ENCODE results near the gene SEC24C. TPM values are rescaled to one million over a fixed set of nuclear protein-coding genes. Genes with fewer than 3 reads are reported as not detected.
"Not testable (repeated sequence)": the region's sequence is repeated elsewhere in the genome, so short reads cannot be mapped to it uniquely, and the experiment has no call there.

SEC24C gene
- total RNA-seq, 1 experiment from 2014 or later, result 40.3 TPM

DNA sequence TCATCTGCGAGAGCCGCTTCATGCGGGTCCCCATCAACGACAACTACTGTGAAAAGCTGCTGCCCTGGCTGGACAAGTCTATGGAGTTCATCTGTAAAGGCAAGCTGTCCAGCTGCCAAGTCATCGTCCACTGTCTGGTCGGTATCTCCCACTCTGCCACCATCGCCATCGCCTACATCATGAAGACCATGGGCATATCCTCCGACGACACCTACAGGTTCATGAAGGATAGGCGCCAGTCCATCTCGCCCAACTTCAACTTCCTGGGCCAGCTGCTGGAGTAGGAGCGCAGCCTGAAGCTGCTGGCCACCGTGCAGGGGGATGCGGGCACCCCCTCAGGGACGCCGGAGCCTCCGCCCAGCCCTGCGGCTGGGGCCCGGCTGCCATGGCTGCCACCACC is 11.7 kb upstream of the SEC24C start:
- DNase-seq (ENCODE audit: low read depth), result no peak

DNA sequence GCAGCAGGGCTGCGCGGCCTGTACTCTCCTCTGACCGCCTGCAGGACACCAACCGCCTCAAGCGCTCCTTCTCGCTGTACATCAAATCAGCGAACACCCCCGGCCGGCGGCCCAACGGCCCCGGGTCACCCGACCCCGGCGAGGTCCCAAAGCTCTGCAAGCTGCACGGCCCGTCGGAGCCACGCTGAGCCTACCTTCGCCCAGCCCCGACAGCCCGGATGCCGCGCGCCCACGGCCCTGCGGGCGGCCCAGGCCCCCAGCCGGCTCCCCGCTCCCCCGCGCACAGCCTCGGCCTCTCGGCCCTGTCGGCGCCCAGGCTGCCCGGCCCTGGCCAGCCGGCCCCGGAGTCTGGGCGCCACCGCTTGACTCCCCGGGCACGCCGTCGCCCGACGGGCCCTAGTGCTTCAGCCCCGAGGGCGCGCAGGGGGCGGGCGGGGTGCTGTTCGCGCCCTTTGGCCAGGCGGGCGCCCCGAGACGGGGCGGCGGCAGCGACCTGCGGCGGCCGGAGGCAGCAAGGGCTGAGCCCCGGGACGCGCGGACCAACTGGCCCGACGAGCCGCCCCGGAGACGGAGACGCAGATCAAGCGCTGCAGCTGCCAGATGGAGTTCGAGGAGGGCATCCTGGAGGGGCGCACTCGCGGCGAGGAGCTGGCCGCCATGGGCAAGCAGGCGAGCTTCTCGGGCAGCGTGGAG is 11.1 kb upstream of the SEC24C start:
- DNase-seq (ENCODE audit: low read depth), result no peak

DNA sequence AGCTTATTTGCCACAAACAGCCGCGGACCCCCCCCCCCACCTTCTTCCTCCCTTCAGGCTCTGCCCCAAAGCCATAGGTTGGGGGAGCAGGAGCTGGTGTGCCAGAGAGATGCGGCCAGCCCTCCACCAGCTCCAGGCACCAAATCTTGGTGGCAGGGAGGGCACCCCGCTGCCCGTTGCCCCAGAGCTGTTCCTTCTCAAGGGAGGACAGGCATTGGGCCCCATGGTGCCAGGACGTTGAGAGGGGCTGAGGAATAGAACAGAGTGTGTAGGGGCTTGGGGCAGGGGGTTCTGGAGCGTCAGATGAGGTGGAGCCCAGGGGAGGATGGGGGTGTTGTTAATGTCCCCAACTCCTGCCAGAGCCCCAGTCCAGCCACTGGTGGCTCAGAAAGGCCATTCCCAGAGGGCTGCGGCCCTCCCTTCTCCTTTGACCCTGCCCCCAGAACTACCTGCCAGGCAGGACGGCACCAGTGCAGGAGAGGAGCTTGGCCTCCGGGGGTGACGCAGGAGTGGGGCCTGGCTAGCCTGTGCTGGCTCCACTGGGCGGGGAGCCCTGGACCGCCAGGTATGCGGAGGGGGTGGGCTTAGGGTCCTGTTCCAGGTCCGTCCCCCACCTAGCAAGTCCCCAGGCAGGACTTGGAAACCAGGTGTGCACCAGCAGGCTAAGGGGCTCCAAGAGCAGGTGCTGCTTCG is 10.0 kb upstream of the SEC24C start:
- no peak for DNase-seq (ENCODE audit: low read depth)

DNA sequence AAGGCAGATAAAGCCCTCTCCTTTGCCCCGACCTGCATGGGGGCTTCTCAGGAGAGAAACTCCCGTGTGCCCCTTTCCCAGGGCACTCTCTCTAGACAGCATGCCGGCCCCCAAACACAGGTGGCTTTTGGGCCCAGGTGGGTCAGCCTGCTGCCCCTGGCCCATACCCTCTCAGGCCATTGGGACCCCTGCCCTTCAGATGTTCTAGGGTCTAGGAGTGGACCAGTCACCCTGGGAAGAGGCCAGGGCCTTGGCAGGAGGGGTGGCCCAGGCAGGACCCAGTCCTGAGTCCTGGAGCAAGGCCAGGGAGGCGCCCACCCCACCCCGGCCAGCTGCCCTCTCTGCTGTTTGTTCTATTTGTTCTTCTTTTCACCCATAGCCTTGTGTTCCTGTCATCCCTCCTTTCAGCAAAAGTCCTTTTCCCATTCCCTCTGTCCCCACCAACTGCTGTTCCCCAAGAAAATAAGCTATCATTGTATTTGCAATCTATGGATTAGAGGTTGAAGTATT is 9.3 kb upstream of the SEC24C start:
- no peak for DNase-seq (ENCODE audit: low read depth)

DNA sequence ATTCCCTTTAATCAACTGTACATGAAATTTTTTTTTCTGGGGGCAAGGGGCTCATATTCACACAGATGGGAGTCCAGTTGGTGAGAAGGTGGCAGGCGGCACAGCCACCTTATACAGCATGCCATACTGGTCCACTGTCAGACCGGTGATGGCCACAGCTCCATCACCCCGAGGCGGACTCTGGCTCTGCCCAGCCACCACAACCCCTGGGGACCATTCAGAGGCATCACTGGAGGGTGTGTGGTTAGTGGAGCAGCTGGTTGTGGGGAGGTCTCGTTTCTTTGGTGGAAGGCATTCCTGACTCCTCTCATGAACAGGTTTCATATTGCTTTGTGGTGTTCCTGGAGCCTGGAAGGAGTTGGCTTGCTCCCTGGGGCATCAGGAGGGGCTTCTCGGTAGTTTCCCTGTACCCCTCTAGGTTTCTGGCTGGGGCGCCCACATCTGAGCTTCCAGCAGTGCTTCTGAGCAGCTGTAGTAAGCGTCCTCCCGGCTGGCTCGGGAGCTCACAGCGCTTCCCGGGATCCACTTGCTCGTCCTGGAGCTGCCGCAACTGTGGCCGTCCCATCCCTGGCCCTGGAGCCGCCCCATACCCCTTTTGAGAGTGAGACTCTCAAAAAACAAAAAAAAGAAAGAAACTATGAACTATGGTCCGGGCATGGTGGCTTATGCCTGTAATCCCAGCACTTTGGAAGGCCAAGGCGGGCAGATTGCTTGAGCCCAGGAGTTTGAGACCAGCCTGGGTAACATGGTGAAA is 3.5 kb upstream of the SEC24C start:
- DNase-seq (ENCODE audit: low read depth), result not testable (repeated sequence)

DNA sequence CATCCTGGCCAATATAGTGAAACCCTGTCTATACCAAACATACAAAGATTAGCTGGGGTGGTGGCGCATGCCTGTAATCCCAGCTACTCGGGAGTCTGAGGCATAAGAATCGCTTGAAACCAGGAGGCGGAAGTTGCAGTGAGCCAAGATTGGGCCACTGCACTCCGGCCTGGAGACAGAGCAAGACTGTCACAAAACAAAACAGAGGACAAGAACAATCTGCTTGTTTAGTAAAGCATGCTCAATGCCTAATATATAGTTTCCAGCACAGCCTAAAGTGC is 1.8 kb upstream of the SEC24C start:
- DNase-seq (ENCODE audit: low read depth), result no peak

DNA sequence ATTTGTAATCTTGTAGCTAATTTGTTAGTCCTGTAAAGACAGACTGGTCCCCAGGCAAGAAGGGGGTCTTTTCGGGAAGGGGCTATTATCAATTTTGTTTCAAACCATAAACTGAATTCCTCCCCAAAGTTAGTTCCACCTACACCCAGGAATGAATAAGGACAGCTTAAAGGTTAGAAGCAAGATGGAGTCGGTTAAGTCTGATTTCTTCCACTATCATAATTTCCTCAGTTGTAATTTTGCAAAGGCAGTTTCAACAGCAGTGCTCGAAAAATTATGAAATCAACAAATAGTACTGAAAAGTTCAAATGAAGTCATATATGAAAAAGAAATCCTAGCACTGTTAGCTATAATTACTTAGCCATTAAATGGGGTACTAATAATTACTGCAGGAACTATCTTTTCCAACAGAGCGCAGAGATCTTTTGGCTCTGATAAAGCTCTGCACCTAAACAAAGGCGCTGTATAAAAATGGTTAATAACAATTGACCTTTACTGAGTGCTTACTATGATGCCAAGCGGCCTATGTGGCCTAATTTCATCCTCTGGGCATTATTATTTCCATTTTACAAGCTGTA is 756 bp upstream of the SEC24C start:
- DNase-seq (ENCODE audit: low read depth), result no peak

DNA sequence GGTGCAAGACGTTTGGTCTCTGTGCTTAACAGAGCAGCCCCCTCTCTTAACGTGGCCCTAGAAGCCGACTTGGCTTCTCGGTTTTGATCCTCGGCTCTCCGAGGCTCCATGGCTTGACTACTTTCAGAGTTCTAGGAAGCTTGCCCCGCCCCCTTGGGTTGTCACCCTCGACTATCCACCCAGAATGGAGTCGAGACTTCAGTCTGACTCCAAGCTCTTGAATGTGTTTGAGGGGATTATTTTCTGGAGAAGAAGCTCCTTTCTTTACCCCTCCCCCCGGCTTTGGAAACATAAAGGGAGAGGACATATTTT is 448 bp downstream of the SEC24C start:
- peak; percentile 53 for DNase-seq (ENCODE audit: low read depth)

DNA sequence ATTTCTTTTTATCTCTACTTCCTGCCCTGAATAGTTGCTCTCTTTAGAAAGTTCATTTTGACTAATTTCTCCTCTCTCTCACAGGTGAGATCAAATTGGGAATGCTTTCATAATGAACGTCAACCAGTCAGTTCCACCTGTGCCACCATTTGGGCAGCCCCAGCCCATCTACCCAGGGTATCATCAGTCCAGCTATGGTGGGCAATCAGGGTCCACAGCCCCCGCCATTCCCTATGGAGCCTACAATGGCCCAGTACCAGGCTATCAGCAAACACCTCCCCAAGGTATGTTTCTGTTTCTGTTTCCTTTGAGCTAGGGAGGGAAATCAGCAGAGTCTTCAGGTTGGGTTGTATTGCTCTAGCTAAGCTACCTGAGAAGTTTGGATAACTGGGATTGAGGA is 2.5 kb downstream of the SEC24C start:
- no peak for DNase-seq (ENCODE audit: low read depth)

DNA sequence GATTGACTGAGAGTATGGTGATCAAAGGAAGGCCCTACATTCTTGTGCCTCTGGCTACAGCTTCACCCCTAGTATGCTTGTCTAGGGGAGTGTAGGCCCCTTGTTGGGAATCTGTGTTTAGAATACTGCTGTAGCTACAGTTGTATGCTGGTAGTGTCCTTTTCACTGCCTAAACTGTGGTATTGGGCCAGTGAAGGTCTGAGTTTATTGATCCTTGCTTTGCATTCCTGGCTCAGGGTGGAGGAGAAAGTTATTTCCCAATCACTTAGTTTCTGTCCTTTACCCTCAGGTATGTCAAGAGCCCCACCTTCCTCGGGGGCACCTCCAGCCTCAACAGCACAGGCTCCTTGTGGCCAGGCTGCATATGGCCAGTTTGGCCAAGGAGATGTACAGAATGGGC is 6.6 kb downstream of the SEC24C start:
- DNase-seq (ENCODE audit: low read depth), result no peak

DNA sequence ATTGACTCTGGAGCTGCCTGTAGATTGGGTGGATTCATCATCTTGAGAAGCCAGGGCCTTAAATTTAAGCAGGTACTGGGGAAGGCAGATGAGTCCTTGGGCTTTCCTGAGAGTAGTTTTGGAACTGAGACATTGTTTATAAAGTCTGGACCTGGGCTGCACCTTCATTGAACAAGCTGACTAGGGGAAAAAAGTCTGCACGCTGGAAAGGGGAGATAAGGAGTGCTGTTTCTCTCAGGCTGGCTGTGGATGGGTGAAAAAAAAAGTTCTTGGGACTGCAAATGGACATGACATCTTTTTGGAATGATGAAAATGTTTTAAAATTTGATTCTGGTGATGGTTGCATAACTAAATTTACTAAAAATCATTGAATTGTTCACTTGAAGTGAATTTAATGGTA is 12.0 kb downstream of the SEC24C start:
- no peak for DNase-seq (ENCODE audit: low read depth)

DNA sequence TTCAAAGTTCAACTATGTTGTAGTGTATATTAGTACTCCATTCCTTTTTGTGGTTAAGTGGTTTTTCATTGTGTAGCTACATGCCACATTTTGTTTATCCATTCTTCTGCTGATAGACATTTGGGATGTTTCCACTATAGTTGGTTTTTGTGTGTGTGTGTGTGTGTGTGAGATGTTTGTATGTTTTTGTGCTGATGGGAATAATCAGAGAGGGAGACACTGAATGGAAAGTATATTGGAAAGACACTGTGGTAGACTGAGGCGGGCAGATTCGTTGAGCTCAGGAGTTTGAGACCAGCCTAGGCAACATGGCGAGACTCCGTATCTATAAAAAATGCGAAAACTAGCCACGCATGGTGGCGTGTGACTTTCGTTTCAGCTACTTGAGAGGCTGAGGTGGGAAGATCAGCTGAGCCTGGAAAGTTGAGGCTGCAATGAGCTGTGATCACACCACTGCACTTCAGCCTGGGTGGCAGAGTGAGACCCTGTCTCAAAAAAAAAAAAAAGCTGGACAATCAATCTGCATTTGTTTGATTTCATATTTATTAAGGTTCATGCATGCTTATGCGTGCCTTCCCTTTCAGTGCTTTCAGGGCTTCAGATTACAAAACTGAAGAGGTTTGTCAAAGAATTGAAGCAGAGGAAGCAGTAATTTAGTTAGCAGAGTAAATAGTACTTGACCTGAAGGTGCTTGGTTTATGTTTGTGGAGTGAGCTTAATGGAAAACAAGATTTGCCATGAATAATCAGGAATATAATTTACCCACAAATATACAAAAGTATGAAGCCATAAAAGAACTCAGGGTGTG is 14.7 kb downstream of the SEC24C start:
- no peak for DNase-seq (ENCODE audit: low read depth)

DNA sequence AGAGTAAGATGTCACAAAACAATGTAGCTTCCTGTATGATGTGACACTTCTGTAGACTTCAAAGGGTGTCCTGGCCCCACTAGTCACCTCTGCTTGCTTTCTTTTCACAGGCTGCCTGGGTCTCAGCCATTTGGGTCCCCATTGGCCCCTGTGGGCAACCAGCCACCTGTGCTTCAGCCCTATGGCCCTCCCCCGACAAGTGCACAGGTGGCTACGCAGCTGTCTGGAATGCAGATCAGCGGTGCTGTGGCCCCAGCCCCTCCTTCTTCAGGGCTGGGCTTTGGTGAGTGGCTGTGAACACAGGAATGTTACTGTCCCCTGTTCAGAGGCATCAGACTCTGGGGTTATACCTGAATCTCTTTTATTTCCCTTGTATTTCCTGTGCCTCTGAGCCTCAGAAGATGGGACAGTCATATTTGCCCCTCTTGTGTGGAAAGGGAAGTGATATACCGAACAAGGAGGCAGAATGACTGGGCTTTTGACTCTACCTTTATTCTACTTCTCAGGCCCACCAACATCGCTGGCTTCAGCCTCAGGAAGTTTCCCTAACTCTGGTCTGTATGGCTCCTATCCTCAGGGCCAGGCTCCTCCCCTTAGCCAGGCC is 15.4 kb downstream of the SEC24C start:
- no peak for DNase-seq (ENCODE audit: low read depth)

DNA sequence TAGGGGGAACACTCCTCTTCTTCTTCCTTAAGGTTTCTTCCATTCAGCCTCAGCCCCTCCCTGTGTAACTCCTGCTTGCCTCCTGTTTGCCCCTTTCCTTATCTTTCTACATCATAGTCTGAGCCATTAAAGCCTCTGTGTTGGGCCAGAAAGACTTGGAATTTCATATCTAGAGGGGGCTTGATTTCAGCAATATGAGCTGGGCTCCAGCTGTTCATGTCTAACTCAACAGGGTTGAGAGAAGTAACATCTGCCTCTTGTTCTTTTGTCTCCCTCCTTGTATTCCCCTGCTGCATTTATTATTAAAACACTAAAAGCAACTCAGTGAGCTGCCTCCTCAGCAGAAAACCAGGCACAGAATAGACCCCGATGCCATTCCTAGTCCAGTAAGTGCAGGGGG is 17.6 kb downstream of the SEC24C start:
- DNase-seq (ENCODE audit: low read depth), result no peak

DNA sequence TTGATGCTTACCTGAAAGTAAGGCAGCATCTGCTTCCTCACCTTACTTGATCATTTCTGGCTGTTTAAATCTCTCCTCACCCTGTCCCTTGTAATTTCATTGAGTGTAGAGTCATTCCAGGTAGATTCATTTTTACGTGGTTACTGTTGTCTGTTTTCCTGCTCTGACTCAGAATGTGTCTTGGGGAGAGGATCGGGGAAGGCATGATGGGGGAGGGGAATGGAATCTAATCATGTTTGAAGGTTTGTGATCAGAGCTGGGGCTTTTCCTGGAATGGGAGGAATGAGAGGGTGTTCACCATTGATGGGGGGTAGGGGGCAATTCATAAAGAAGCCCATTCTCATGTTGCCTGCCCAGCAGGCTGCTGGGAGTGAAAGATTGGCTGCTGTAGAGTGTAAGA is 18.7 kb downstream of the SEC24C start:
- no peak for DNase-seq (ENCODE audit: low read depth)

DNA sequence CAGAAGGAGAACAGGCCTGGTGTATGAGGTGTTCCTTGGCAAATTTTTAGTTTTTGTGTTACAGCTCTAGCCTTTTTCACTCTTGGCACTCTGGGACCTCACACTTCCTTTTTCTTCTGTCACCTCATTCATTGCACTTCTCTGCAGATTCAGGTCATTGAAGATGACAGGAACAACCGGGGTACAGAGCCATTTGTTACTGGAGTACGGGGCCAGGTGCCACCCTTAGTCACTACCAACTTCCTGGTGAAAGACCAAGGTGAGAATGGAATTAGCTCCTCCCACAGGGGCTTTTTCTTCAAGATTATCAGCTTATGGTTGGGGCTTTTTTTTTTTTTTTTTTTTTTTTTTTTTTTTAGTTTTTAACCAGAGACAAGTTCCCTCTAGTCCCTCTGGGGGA is 19.2 kb downstream of the SEC24C start:
- no peak for DNase-seq (ENCODE audit: low read depth)

DNA sequence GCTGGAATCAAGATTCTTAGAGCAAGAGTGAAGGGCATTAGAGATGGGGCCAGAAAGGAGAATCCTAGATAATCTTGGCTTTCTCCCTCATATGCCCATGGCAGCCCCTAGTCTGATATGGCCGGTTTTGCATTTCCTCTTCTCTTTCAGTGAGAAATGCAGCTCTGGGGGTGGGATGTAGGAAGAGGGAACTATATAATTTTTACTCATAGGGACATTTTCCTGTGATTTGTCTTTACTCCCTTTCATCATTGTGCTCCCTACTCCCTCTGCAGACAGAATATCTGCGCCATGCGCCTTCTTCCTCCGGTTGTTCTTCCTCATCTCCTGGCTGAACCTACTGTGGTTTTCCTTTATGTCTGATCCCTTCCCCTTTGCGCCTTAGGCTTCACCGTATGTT is 20.9 kb downstream of the SEC24C start:
- DNase-seq (ENCODE audit: low read depth), result no peak

DNA sequence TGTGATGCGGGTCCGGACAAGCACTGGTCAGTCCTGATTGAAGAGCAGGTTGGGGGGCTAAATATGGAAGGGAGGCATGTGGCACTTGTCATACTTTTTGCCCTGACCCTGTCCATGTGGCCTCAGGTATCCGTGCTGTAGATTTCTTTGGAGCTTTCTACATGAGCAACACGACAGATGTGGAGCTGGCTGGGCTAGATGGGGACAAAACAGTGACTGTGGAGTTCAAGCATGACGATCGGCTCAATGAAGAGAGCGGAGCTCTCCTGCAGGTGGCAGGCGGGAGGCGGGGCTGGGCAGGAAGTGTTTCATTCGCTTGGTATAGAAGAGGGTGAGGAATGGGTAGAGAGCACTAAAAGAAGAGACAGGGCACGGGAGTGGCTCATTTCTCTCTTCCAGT is 24.7 kb downstream of the SEC24C start:
- DNase-seq (ENCODE audit: low read depth), result no peak

DNA sequence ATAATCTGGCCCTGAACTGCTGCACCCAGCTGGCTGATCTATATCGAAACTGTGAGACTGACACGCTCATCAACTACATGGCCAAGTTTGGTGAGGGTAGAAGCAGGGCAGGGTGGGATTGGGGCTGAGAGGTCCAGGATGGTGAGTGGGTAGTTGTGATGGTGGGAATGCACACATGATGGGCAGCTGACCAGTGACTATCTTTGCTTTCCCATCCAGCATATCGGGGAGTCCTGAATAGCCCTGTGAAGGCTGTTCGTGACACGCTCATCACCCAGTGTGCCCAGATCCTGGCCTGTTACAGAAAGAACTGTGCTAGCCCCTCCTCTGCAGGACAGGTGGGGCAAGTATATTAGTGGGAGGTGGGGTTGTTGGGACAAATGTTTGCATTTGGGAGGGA is 25.2 kb downstream of the SEC24C start:
- DNase-seq (ENCODE audit: low read depth), result no peak

DNA sequence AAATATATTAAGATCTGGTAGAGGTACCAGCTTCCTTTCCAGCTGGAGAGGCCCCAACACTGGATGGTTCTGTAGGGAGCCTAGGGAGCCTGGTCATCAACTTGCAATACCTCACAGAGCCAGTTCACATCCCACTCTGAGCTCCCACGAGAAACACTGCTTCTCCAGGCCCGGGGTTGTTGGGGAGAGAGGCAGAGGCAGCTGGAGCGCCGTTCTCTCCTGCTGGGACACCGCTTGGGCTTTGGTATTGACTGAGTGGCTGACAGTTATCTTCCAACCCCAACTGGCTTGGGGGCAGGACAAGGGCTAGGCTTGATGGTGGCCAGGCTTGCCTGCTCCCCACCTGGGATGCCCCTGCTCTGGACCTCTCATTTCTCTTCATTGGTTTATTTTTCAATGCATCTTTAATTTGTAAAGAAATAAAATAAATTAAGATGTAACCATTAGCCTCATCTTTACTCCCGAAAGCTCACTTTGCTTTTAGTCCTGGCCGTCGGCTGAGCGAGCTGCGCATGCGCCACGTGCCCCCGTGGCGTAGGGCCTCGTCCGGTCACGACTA is 27.6 kb downstream of the SEC24C start:
- DNase-seq (ENCODE audit: low read depth), result peak; percentile 84
